Neural cell (in vitro differentiated cells): ENCODE results near the gene VPS13D. TPM values are rescaled to one million over a fixed set of nuclear protein-coding genes. Genes with fewer than 3 reads are reported as not detected.

Experiments
- H2AFZ ChIP-seq: fragments of 200-600, 300-800 bp; sonication (generic), shearing (Covaris generic); 2 replicates; pipeline ENCODE4 v1.6.0; 2014; ENCODE audit warnings: low read depth, mild to moderate bottlenecking, antibody characterized with exemption, low read length, moderate library complexity
- H3F3A ChIP-seq: fragments of 200-600 bp; shearing (Covaris generic); 2 replicates; pipeline ENCODE4 v1.6.1; 2016; ENCODE audit warnings: mild to moderate bottlenecking, moderate library complexity, mixed read lengths, antibody characterized with exemption, low read length; ENCODE audit not compliant: insufficient read depth, poor library complexity, severe bottlenecking
- H3K27ac ChIP-seq: fragments of 200-600, 300-800 bp; sonication (generic), shearing (Covaris generic); 2 replicates; pipeline ENCODE4 v1.5.1; 2014; ENCODE audit warnings: mild to moderate bottlenecking, low read length, moderate library complexity
- H3K27me3 ChIP-seq: fragments of 300-800, 200-600 bp; sonication (generic), shearing (Covaris generic); 2 replicates; pipeline ENCODE4 v1.6.0; 2014; ENCODE audit warnings: mild to moderate bottlenecking, low read depth, low read length, moderate library complexity; ENCODE audit not compliant: insufficient read depth
- H3K36me3 ChIP-seq: fragments of 300-800, 200-600 bp; sonication (generic), shearing (Covaris generic); 2 replicates; pipeline ENCODE4 v1.5.1; 2014; ENCODE audit warnings: mild to moderate bottlenecking, antibody characterized with exemption, low read length, moderate library complexity; ENCODE audit not compliant: insufficient read depth
- H3K4me2 ChIP-seq: fragments of 300-800, 200-600 bp; sonication (generic), shearing (Covaris generic); 2 replicates; pipeline ENCODE4 v1.6.0; 2014; ENCODE audit warnings: mild to moderate bottlenecking, low read length
- H3K4me3 ChIP-seq: fragments of 300-800, 200-600 bp; sonication (generic), shearing (Covaris generic); 2 replicates; pipeline ENCODE4 v1.5.1; 2014; ENCODE audit warnings: mild to moderate bottlenecking, low read length, moderate library complexity
- H3K79me2 ChIP-seq: fragments of 200-600 bp; shearing (Covaris generic); replicated peaks from 2 replicates; pipeline ENCODE4 v1.6.0; 2014; ENCODE audit warnings: mild to moderate bottlenecking, low read length, moderate library complexity; ENCODE audit not compliant: insufficient read depth
- H3K9ac ChIP-seq: fragments of 300-800, 200-600 bp; sonication (generic), shearing (Covaris generic); 2 replicates; pipeline ENCODE4 v1.6.1; 2016; ENCODE audit warnings: mild to moderate bottlenecking, low read length, mixed read lengths
- H3K9me2 ChIP-seq: fragments of 200-600 bp; shearing (Covaris generic); 2 replicates; pipeline ENCODE4 v1.6.1; 2016; ENCODE audit warnings: mild to moderate bottlenecking, low read length, mixed read lengths; ENCODE audit not compliant: insufficient read depth
- H3K9me3 ChIP-seq: fragments of 200-600, 300-800 bp; sonication (generic), shearing (Covaris generic); 2 replicates; pipeline ENCODE4 v1.6.1; 2016; ENCODE audit warnings: mild to moderate bottlenecking, mixed run types, low read length, moderate library complexity, mixed read lengths
- H4K20me1 ChIP-seq: fragments of 200-600 bp; shearing (Covaris generic); 2 replicates; pipeline ENCODE4 v1.6.1; 2016; ENCODE audit warnings: mild to moderate bottlenecking, mixed run types; ENCODE audit not compliant: insufficient read depth
- CTCF ChIP-seq: fragments of 450-650 bp; IDR thresholded peaks from 2 replicates; pipeline ENCODE4 v1.5.1; 2014; ENCODE audit warnings: antibody characterized with exemption, mild to moderate bottlenecking, moderate library complexity; ENCODE audit not compliant: poor library complexity, severe bottlenecking
- EP300 ChIP-seq: fragments of 450-650 bp; conservative IDR thresholded peaks from 2 replicates; pipeline ENCODE4 v1.6.1; 2014; ENCODE audit warnings: antibody characterized with exemption, mild to moderate bottlenecking, moderate library complexity; ENCODE audit not compliant: poor library complexity, severe bottlenecking
- EZH2 ChIP-seq: fragments of 200-600, 300-800 bp; shearing (Covaris generic), sonication (generic); IDR thresholded peaks from 2 replicates; pipeline ENCODE4 v1.6.1; 2014; ENCODE audit warnings: antibody characterized with exemption, low read length, borderline replicate concordance, mild to moderate bottlenecking; ENCODE audit not compliant: insufficient read depth, poor library complexity, severe bottlenecking
- MXI1 ChIP-seq: fragments of 450-650 bp; conservative IDR thresholded peaks from 2 replicates; pipeline ENCODE4 v1.6.1; 2014; ENCODE audit warnings: antibody characterized with exemption, mild to moderate bottlenecking; ENCODE audit not compliant: poor library complexity, severe bottlenecking
- POLR2AphosphoS5 ChIP-seq: IDR thresholded peaks from 2 replicates; pipeline ENCODE4 v1.6.1; 2012
- RAD21 ChIP-seq: fragments of 450-650 bp; conservative IDR thresholded peaks from 2 replicates; pipeline ENCODE4 v1.6.1; 2014; ENCODE audit warnings: antibody characterized with exemption, mild to moderate bottlenecking, moderate library complexity
- REST ChIP-seq: IDR thresholded peaks from 2 replicates; pipeline ENCODE4 v1.6.1; 2012; ENCODE audit warnings: borderline replicate concordance
- SMC3 ChIP-seq: fragments of 450-650 bp; conservative IDR thresholded peaks from 2 replicates; pipeline ENCODE4 v1.6.1; 2014; ENCODE audit warnings: antibody characterized with exemption, mild to moderate bottlenecking, moderate library complexity; ENCODE audit not compliant: poor library complexity
- TAF1 ChIP-seq: IDR thresholded peaks from 2 replicates; pipeline ENCODE4 v1.6.1; 2012; ENCODE audit warnings: low read depth
- polyA plus RNA-seq: library from polyadenylated mRNA; depleted of rRNA; stranded (reverse); fragments of >200 nt; gene quantifications from 2 replicates; pipeline ENCODE4 v1.2.3, GENCODE V29; 2014

VPS13D gene
- polyA plus RNA-seq, 1 donor from 2014 or later: 24.5 TPM

- Histone ChIP-seq H4K20me1 (no peaks in the 10 kb centered on the region), H3K27ac (no peak overlapping the region), H3K27me3 (no peaks in the 10 kb centered on the region), H2AFZ (no peak overlapping the region), H3K36me3 (no peaks in the 10 kb centered on the region), H3K9me2 (no peaks in the 10 kb centered on the region), H3K9me3 (no peaks in the 10 kb centered on the region), H3K4me2 (no peak overlapping the region), H3K4me3 (no peak overlapping the region), H3F3A (no peaks in the 10 kb centered on the region), H3K79me2 (no peaks in the 10 kb centered on the region), H3K9ac (no peak overlapping the region)
- TF ChIP-seq EZH2: no peak
- no peak for TF ChIP-seq MXI1
- TF ChIP-seq RAD21: no peak
- TF ChIP-seq EP300: no peak
- TF ChIP-seq TAF1: no peak
- TF ChIP-seq CTCF: no peak
- TF ChIP-seq REST: no peak
- TF ChIP-seq SMC3: no peak
- TF ChIP-seq POLR2AphosphoS5: no peak
Measured at GRCh38 chr1:12506281-12507280, 276.8 kb downstream of the VPS13D start.

GRCh38 chr1:12507631-12508030 lies 277.8 kb downstream of the VPS13D start:
- Histone ChIP-seq H3F3A (no peaks in the 10 kb centered on the region), H4K20me1 (no peaks in the 10 kb centered on the region), H3K4me3 (no peak overlapping the region), H3K79me2 (no peaks in the 10 kb centered on the region), H3K36me3 (no peaks in the 10 kb centered on the region), H3K27me3 (no peaks in the 10 kb centered on the region), H3K9me3 (no peaks in the 10 kb centered on the region), H3K27ac (no peak overlapping the region), H3K4me2 (no peak overlapping the region), H3K9ac (no peak overlapping the region), H2AFZ (no peak overlapping the region), H3K9me2 (no peaks in the 10 kb centered on the region)
- TF ChIP-seq CTCF (no peak), TAF1 (no peak), POLR2AphosphoS5 (no peak), MXI1 (no peak), SMC3 (no peak), EP300 (no peak), RAD21 (no peak), REST (no peak)
